Stomach (tissue), 9 donors: Measurements from ENCODE around the gene OBP2A. TPM values are rescaled to one million over a fixed set of nuclear protein-coding genes. Genes with fewer than 3 reads are reported as not detected.
"Not testable (repeated sequence)": the region's sequence is repeated elsewhere in the genome, so short reads cannot be mapped to it uniquely, and the experiment has no call there.

Experiments
- DNase-seq, 2 donors: peaks; one replicate each; pipeline versions ENCODE4 v3.0.0 to v3.0.0-alpha.2; 2013 to 2019
- H3K27ac ChIP-seq, 5 donors: fragments of 200-600 bp in 4 of 5; sonication (generic) in 4 of 5; one replicate each; pipeline ENCODE4 v1.5.1; 2013 to 2019; ENCODE audit warnings: mild to moderate bottlenecking in 1 of 5, moderate library complexity in 1 of 5
- H3K27me3 ChIP-seq, 3 donors: fragments of 200-600 bp; sonication (generic); one replicate each; pipeline ENCODE4 v1.5.1; 2017 to 2019; ENCODE audit warnings: mixed run types in 1 of 3
- H3K36me3 ChIP-seq, 4 donors: fragments of 200-600 bp; sonication (generic); 1 replicate in 3 of 4; 2 replicates in 1 of 4; pipeline ENCODE4 v1.5.1; 2016 to 2019
- H3K4me1 ChIP-seq, 4 donors: fragments of 200-600 bp; sonication (generic); one replicate each; pipeline ENCODE4 v1.5.1; 2016 to 2019
- H3K4me3 ChIP-seq, 4 donors: fragments of 200-600 bp; sonication (generic) in 3 of 4; one replicate each; pipeline ENCODE4 v1.5.1; 2016 to 2019; ENCODE audit warnings: mild to moderate bottlenecking in 1 of 4
- H3K9me3 ChIP-seq, 4 donors: fragments of 200-600 bp; sonication (generic); one replicate each; pipeline ENCODE4 v1.5.1; 2016 to 2019
- EP300 ChIP-seq: sonication (generic); formaldehyde crosslinking; IDR thresholded peaks from one replicate; pipeline ENCODE4 v1.6.1; 2017; ENCODE audit warnings: antibody characterized with exemption
- POLR2A ChIP-seq, 4 donors: fragments of 450-650 bp; IDR thresholded peaks; one replicate each; pipeline ENCODE4 v1.6.1; 2016; ENCODE audit warnings: antibody characterized with exemption in 4 of 4, control low read depth in 2 of 4, mild to moderate bottlenecking in 1 of 4, moderate library complexity in 1 of 4
- POLR2AphosphoS5 ChIP-seq, 3 donors: sonication (generic); formaldehyde crosslinking; IDR thresholded peaks; one replicate each; pipeline ENCODE4 v1.6.1; 2016; ENCODE audit warnings: antibody characterized with exemption in 3 of 3
- WGBS, 5 donors: extraction: QIAGEN DNeasy Blood & Tissue Kit in 3 of 5; methylation state at CpG; one replicate each; pipeline versions ENCODE4 v1.1.5 to v1.1.7; 2013 to 2018; 5-methylcytosine and 5-hydroxymethylcytosine counted together
- intact Hi-C: fragments of 100-400 bp; cut with DNase I; formaldehyde crosslinking; loops from one replicate; pipeline ENCODE4 v1.15.1; 2023; ENCODE audit warnings: low total_unique reads
- polyA plus RNA-seq, 3 donors: library from polyadenylated mRNA; stranded (reverse); fragments of 200-250 nt; gene quantifications; one replicate each; pipeline ENCODE4 v1.2.3, GENCODE V29; 2013
- total RNA-seq, 5 donors: library from RNA; depleted of rRNA; stranded (reverse); fragments of >200 nt; gene quantifications; one replicate each; pipeline versions ENCODE4 v1.1.0 to v1.2.3, GENCODE V29; 2014 to 2016
- TF ChIP-seq, protein P1 (sequence below), 7 experiments: fragments of 450-650 bp in 4 of 7; fragments of 200-600 bp in 3 of 7; sonication (generic) in 3 of 7; IDR thresholded peaks; one replicate each; pipeline ENCODE4 v1.5.1; 2016 to 2019; ENCODE audit warnings: antibody characterized with exemption in 7 of 7, control low read depth in 2 of 7, mild to moderate bottlenecking in 1 of 7
- donor health status: healthy with polysubstance abuse.
- donor health status: Bipolar disorder and iron deficiency.
- donor health status: healthy.

The OBP2A gene
- total and polyA plus RNA-seq, 8 donors, result not detected

DNA sequence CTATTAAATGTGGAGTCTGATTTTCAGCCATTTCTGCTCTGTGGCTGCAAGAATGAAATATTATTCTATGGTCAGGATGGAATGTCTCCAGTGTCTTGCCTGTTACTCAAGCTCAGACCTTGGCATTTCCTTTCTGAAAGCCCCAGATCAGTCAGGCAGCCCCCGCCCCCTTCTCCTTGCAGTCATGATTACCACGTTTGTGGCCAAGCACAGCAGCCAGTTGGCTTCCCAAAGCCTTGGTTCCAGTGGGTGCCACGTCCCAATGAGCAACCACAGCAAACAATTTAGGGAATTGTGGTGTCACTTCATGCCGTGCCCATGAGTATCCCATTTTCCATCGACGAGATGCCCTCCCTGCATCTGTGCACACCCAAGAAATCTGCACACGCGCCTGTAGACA lies 9.7 kb upstream of the OBP2A start:
- H3K4me1 ChIP-seq, result no peaks in the 10 kb centered on the region
- WGBS, 5 donors, result 70 to 82% (median 77%) methylated on average over 8 of the region's 8 CpGs

DNA sequence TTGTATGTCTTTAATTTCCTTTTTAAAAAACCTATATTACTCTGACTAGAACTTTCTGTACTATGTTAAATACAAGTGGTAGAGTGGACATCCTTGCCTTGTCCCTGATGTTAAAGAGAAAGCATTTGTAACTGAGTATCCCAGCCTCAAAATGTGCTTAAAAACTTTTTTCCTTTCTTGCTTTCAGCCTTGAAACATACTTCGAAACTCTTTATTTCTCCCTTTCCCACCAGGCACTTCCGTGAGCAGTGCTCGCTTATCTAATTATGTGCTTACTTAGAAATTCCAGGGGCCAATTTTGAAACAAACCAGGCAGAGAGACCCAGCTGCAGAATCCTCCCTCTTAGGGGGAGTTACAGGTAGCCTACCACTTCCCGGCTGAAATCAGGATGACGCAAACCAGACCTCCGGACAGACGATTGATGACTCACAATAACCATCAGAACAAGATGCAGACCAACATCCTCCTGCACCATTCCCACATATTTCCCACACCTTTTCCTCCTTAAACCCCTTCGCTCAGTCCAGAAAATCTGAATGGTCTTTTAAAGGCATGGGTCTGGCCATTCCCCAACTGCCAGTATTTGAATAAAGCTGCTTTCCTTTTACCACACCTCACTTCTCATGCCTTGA lies 2.5 kb upstream of the OBP2A start:
- WGBS, 5 donors, result 44 to 61% (median 49%) methylated on average over 8 of the region's 8 CpGs
- intact Hi-C loops, H3K4me1 ChIP-seq, H3K36me3 ChIP-seq, H3K27ac ChIP-seq, H3K4me3 ChIP-seq, H3K9me3 ChIP-seq: not testable (repeated sequence)
- H3K27me3 ChIP-seq, result peaks cover 0 to 43% (median 0%) of the 10 kb centered on the region in 3 donors
- peak in 1 of 2 donors; percentile 20 for DNase-seq

More for the DNA sequence above, 9.7 kb upstream of the OBP2A start:
- H3K4me3 ChIP-seq, result no peak overlapping the region
- no peaks in the 10 kb centered on the region for H3K36me3 ChIP-seq
- no peak for TF ChIP-seq EP300
- no peak for TF ChIP-seq POLR2A (IDR thresholded peaks at IDR 0.05)
- TF ChIP-seq POLR2AphosphoS5 (IDR thresholded peaks at IDR 0.05), result no peak
- TF ChIP-seq, protein P1, sequence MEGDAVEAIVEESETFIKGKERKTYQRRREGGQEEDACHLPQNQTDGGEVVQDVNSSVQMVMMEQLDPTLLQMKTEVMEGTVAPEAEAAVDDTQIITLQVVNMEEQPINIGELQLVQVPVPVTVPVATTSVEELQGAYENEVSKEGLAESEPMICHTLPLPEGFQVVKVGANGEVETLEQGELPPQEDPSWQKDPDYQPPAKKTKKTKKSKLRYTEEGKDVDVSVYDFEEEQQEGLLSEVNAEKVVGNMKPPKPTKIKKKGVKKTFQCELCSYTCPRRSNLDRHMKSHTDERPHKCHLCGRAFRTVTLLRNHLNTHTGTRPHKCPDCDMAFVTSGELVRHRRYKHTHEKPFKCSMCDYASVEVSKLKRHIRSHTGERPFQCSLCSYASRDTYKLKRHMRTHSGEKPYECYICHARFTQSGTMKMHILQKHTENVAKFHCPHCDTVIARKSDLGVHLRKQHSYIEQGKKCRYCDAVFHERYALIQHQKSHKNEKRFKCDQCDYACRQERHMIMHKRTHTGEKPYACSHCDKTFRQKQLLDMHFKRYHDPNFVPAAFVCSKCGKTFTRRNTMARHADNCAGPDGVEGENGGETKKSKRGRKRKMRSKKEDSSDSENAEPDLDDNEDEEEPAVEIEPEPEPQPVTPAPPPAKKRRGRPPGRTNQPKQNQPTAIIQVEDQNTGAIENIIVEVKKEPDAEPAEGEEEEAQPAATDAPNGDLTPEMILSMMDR (IDR thresholded peaks at IDR 0.05), result no peak
- H3K27ac ChIP-seq, result no peak overlapping the region
- no peaks in the 10 kb centered on the region for H3K9me3 ChIP-seq
- intact Hi-C loops, result no loop called here
- peaks cover 0 to 59% (median 0%) of the 10 kb centered on the region in 3 donors for H3K27me3 ChIP-seq
- peak in 1 of 2 donors; percentile 10 for DNase-seq

GRCh38 chr9:135544981-135545635 lies 818 bp upstream of the OBP2A start:
- no peak overlapping the region for H3K27ac ChIP-seq
- H3K27me3 ChIP-seq, result peaks cover 0 to 33% (median 0%) of the 10 kb centered on the region in 3 donors
- DNase-seq, result peak in 1 of 2 donors; percentile 17
- no peaks in the 10 kb centered on the region for H3K4me1 ChIP-seq
- no peaks in the 10 kb centered on the region for H3K36me3 ChIP-seq
- no peak overlapping the region for H3K4me3 ChIP-seq
- intact Hi-C loops, result no loop called here
- no peaks in the 10 kb centered on the region for H3K9me3 ChIP-seq
- TF ChIP-seq POLR2A (IDR thresholded peaks at IDR 0.05) (no peak), EP300 (no peak), POLR2AphosphoS5 (IDR thresholded peaks at IDR 0.05) (no peak)
- TF ChIP-seq, protein P1 (IDR thresholded peaks at IDR 0.05), result no peak
- WGBS, 5 donors, result 77 to 86% (median 80%) methylated on average over 17 to 18 of the region's 18 CpGs

- DNase-seq, result peak in 1 of 2 donors; percentile 21
- H3K27me3 ChIP-seq, result peaks cover 0 to 31% (median 0%) of the 10 kb centered on the region in 3 donors
- intact Hi-C loops, H3K27ac ChIP-seq, H3K4me3 ChIP-seq, H3K9me3 ChIP-seq, H3K4me1 ChIP-seq, H3K36me3 ChIP-seq: not testable (repeated sequence)
- WGBS, 5 donors, result 64 to 83% (median 76%) methylated on average over 9 to 20 of the region's 21 CpGs
Measured at GRCh38 chr9:135546792-135547617, 1.1 kb downstream of the OBP2A start.
